CD8-positive, alpha-beta memory T cell (primary cell): ENCODE data around the gene RTN4R. TPM values are rescaled to one million over a fixed set of nuclear protein-coding genes. Genes with fewer than 3 reads are reported as not detected.
A peak's percentile ranks its signal among the peaks of the same experiment; 100 is the strongest.

Experiments used
- CTCF ChIA-PET: fragments of 350-600 bp; sonication (Branson Sonifier 250); formaldehyde crosslinking; loops from one replicate; lab custom pipeline; 2021; ENCODE audit warnings: antibody characterized with exemption; lab: Charles Lee
- POLR2A ChIA-PET: fragments of 350-600 bp; sonication (Branson Sonifier 250); formaldehyde crosslinking; loops from one replicate; lab custom pipeline; 2021; ENCODE audit warnings: antibody characterized with exemption; lab: Charles Lee
- DNase-seq, 5 donors: peaks; one replicate each; pipeline versions ENCODE4 v3.0.0 to v3.0.0-alpha.2; 2020 to 2022; ENCODE audit warnings: mixed read lengths in 1 of 5
- H3K27ac ChIP-seq: one replicate; pipeline ENCODE4 v1.7.0; 2013; ENCODE audit warnings: low read depth, mild to moderate bottlenecking, low read length, moderate library complexity
- H3K27me3 ChIP-seq: 2 replicates; pipeline ENCODE4 v1.7.0; 2013; ENCODE audit warnings: low read length, mild to moderate bottlenecking; ENCODE audit not compliant: insufficient read depth, poor library complexity, severe bottlenecking
- H3K36me3 ChIP-seq: 2 replicates; pipeline ENCODE4 v1.7.0; 2013; ENCODE audit warnings: mild to moderate bottlenecking, low read length, moderate library complexity; ENCODE audit not compliant: insufficient read depth
- H3K4me1 ChIP-seq: 2 replicates; pipeline ENCODE4 v1.7.0; 2013; ENCODE audit warnings: mild to moderate bottlenecking, low read length, moderate library complexity; ENCODE audit not compliant: insufficient read depth
- H3K4me3 ChIP-seq: 2 replicates; pipeline ENCODE4 v1.7.0; 2013; ENCODE audit warnings: mild to moderate bottlenecking, low read length
- H3K9me3 ChIP-seq: 2 replicates; pipeline ENCODE4 v1.7.0; 2013; ENCODE audit warnings: mild to moderate bottlenecking, low read length
- H3K27ac Mint-ChIP-seq, 8 donors: one replicate each; pipeline ENCODE4 v1.8.0; 2020 to 2021; ENCODE audit warnings: mixed read lengths in 8 of 8, mild to moderate bottlenecking in 6 of 8, inconsistent platforms in 3 of 8, moderate library complexity in 3 of 8
- H3K27me3 Mint-ChIP-seq, 2 donors: one replicate each; pipeline ENCODE4 v1.8.0; 2020 to 2021; ENCODE audit warnings: mixed read lengths in 2 of 2, mild to moderate bottlenecking in 1 of 2, moderate library complexity in 1 of 2
- H3K36me3 Mint-ChIP-seq, 3 donors: one replicate each; pipeline ENCODE4 v1.8.0; 2020 to 2021; ENCODE audit warnings: mixed read lengths in 3 of 3, inconsistent platforms in 1 of 3, mild to moderate bottlenecking in 1 of 3
- H3K4me1 Mint-ChIP-seq, 3 donors: one replicate each; pipeline ENCODE4 v1.8.0; 2020 to 2021; ENCODE audit warnings: mixed read lengths in 3 of 3, inconsistent platforms in 1 of 3, mild to moderate bottlenecking in 1 of 3
- H3K4me3 Mint-ChIP-seq, 7 donors: one replicate each; pipeline ENCODE4 v1.8.0; 2020 to 2021; ENCODE audit warnings: mixed read lengths in 7 of 7, mild to moderate bottlenecking in 6 of 7, moderate library complexity in 4 of 7, inconsistent platforms in 2 of 7
- H3K9me3 Mint-ChIP-seq, 5 donors: one replicate each; pipeline ENCODE4 v1.8.0; 2020 to 2022; ENCODE audit warnings: mixed read lengths in 5 of 5, mild to moderate bottlenecking in 3 of 5, moderate library complexity in 2 of 5, inconsistent platforms in 1 of 5
- polyA plus RNA-seq: library from polyadenylated mRNA; unstranded; fragments of 300-500 nt; fragmentation: Illumina TruSeq; gene quantifications from one replicate; pipeline ENCODE4 v1.2.3, GENCODE V29; 2021
- total RNA-seq, 2 experiments: library from RNA; stranded (reverse); gene quantifications; one replicate each; pipeline ENCODE4 v1.2.3, GENCODE V29; 2021

Gene RTN4R
- total and polyA plus RNA-seq, 3 experiments from 2014 or later, result 1.8 to 6.0 (median 2.7) TPM

GRCh38 chr22:20247608-20248171 is 20.4 kb downstream of the RTN4R start:
- Histone ChIP-seq H3K9me3 (no peaks in the 10 kb centered on the region), H3K27me3 (no peaks in the 10 kb centered on the region), H3K27ac (no peak overlapping the region), H3K4me3 (no peak overlapping the region), H3K36me3 (no peaks in the 10 kb centered on the region), H3K4me1 (peaks cover 36% of the 10 kb centered on the region)
- Mint-ChIP-seq H3K9me3 (no peaks in the 10 kb centered on the region), H3K27ac (peak overlapping the region in 5 of 8 donors; percentile 21 to 68 (median 55)), H3K36me3 (no peaks in the 10 kb centered on the region), H3K27me3 (no peaks in the 10 kb centered on the region), H3K4me3 (no peak overlapping the region), H3K4me1 (peaks cover 28 to 49% (median 32%) of the 10 kb centered on the region in 3 donors)
- CTCF ChIA-PET, result interaction anchor here (0.6 kb wide), 1 partner anchor 9 kb away, joined by 3 read pairs; no protein-coding TSS in a partner anchor
- POLR2A ChIA-PET, result no interaction called here
- no peak for DNase-seq

- peak overlapping the region in 1 of 7 donors; percentile 48 for H3K4me3 Mint-ChIP-seq
- Histone ChIP-seq H3K27ac (no peak overlapping the region), H3K4me3 (no peak overlapping the region), H3K36me3 (no peaks in the 10 kb centered on the region), H3K9me3 (no peaks in the 10 kb centered on the region), H3K4me1 (peaks cover 41% of the 10 kb centered on the region), H3K27me3 (no peaks in the 10 kb centered on the region)
- peaks cover 33 to 55% (median 35%) of the 10 kb centered on the region in 3 donors for H3K4me1 Mint-ChIP-seq
- H3K27me3 Mint-ChIP-seq, result no peaks in the 10 kb centered on the region
- ChIA-PET CTCF (interaction anchor here (0.6 to 0.7 kb wide), 2 partner anchors 9 to 38 kb away, joined by 3 read pairs; no protein-coding TSS in a partner anchor), POLR2A (no interaction called here)
- no peaks in the 10 kb centered on the region for H3K9me3 Mint-ChIP-seq
- no peaks in the 10 kb centered on the region for H3K36me3 Mint-ChIP-seq
- peak overlapping the region in 1 of 8 donors; percentile 71 for H3K27ac Mint-ChIP-seq
- DNase-seq, result no peak
Measured at GRCh38 chr22:20247010-20247505, 21.1 kb downstream of the RTN4R start.

- Mint-ChIP-seq H3K4me3 (peak overlapping the region in 1 of 7 donors; percentile 48), H3K27ac (peak overlapping the region in 4 of 8 donors; percentile 29 to 68 (median 56)), H3K27me3 (no peaks in the 10 kb centered on the region), H3K4me1 (peaks cover 33 to 55% (median 35%) of the 10 kb centered on the region in 3 donors), H3K36me3 (no peaks in the 10 kb centered on the region), H3K9me3 (no peaks in the 10 kb centered on the region)
- no peak overlapping the region for H3K4me3 ChIP-seq
- CTCF ChIA-PET, result interaction anchor here (0.7 kb wide), 2 partner anchors 8 to 39 kb away, joined by 3 to 4 read pairs; no protein-coding TSS in a partner anchor
- POLR2A ChIA-PET, result no interaction called here
- H3K27ac ChIP-seq, result no peak overlapping the region
- H3K36me3 ChIP-seq, result no peaks in the 10 kb centered on the region
- peaks cover 46% of the 10 kb centered on the region for H3K4me1 ChIP-seq
- no peaks in the 10 kb centered on the region for H3K9me3 ChIP-seq
- no peak for DNase-seq
- no peaks in the 10 kb centered on the region for H3K27me3 ChIP-seq
Measured at GRCh38 chr22:20246368-20247009, 21.6 kb downstream of the RTN4R start.

GRCh38 chr22:20245577-20246367 is 22.3 kb downstream of the RTN4R start:
- Mint-ChIP-seq H3K36me3 (no peaks in the 10 kb centered on the region), H3K27ac (peak overlapping the region; percentile 83 to 99 (median 95)), H3K4me1 (peaks cover 33 to 62% (median 35%) of the 10 kb centered on the region in 3 donors), H3K9me3 (no peaks in the 10 kb centered on the region), H3K4me3 (peak overlapping the region in 6 of 7 donors; percentile 29 to 92 (median 78)), H3K27me3 (no peaks in the 10 kb centered on the region)
- Histone ChIP-seq H3K9me3 (no peaks in the 10 kb centered on the region), H3K27me3 (no peaks in the 10 kb centered on the region), H3K27ac (peak overlapping the region; percentile 22), H3K4me3 (peak overlapping the region; percentile 4), H3K4me1 (peaks cover 54% of the 10 kb centered on the region), H3K36me3 (no peaks in the 10 kb centered on the region)
- ChIA-PET POLR2A (no interaction called here), CTCF (interaction anchor here (0.7 kb wide), 1 partner anchor 7 kb away, joined by 4 read pairs; no protein-coding TSS in a partner anchor)
- DNase-seq, result no peak

- H3K9me3 Mint-ChIP-seq, result no peaks in the 10 kb centered on the region
- POLR2A ChIA-PET, result no interaction called here
- no peaks in the 10 kb centered on the region for H3K36me3 Mint-ChIP-seq
- Histone ChIP-seq H3K36me3 (no peaks in the 10 kb centered on the region), H3K9me3 (no peaks in the 10 kb centered on the region), H3K4me1 (peaks cover 62% of the 10 kb centered on the region), H3K27ac (peak overlapping the region; percentile 22), H3K27me3 (no peaks in the 10 kb centered on the region), H3K4me3 (peak overlapping the region; percentile 13)
- peak overlapping the region; percentile 32 to 92 (median 77) for H3K4me3 Mint-ChIP-seq
- DNase-seq, result peak; percentile 32 to 88 (median 69)
- H3K27me3 Mint-ChIP-seq, result no peaks in the 10 kb centered on the region
- CTCF ChIA-PET, result no interaction called here
- peaks cover 33 to 60% (median 33%) of the 10 kb centered on the region in 3 donors for H3K4me1 Mint-ChIP-seq
- H3K27ac Mint-ChIP-seq, result peak overlapping the region; percentile 83 to 99 (median 95)
Measured at GRCh38 chr22:20244691-20245576, 23.2 kb downstream of the RTN4R start.

- H3K36me3 Mint-ChIP-seq, result no peaks in the 10 kb centered on the region
- ChIA-PET POLR2A (interaction anchor here (0.8 kb wide), 1 partner anchor 198 kb away, joined by 7 read pairs; no protein-coding TSS in a partner anchor), CTCF (interaction anchor here (1.0 kb wide), 1 partner anchor 87 kb away, joined by 3 read pairs; no protein-coding TSS in a partner anchor)
- H3K9me3 ChIP-seq, result no peaks in the 10 kb centered on the region
- no peaks in the 10 kb centered on the region for H3K27me3 Mint-ChIP-seq
- no peaks in the 10 kb centered on the region for H3K27me3 ChIP-seq
- H3K4me1 Mint-ChIP-seq, result peaks cover 33 to 67% (median 35%) of the 10 kb centered on the region in 3 donors
- DNase-seq, result no peak
- H3K27ac Mint-ChIP-seq, result peak overlapping the region; percentile 91 to 99 (median 95)
- H3K9me3 Mint-ChIP-seq, result no peaks in the 10 kb centered on the region
- H3K4me1 ChIP-seq, result peaks cover 69% of the 10 kb centered on the region
- no peaks in the 10 kb centered on the region for H3K36me3 ChIP-seq
- H3K4me3 ChIP-seq, result peak overlapping the region; percentile 42
- H3K27ac ChIP-seq, result no peak overlapping the region
- H3K4me3 Mint-ChIP-seq, result peak overlapping the region; percentile 32 to 92 (median 83)
Measured at GRCh38 chr22:20244250-20244648, 23.9 kb downstream of the RTN4R start.
